ENCODE data around the gene COL3A1. TPM values are rescaled to one million over a fixed set of nuclear protein-coding genes. Genes with fewer than 3 reads are reported as not detected.
A peak's percentile ranks its signal among the peaks of the same experiment; 100 is the strongest.

The COL3A1 gene
- total and polyA plus RNA-seq, 2 of the 13 experiments (the other 11 are each of a cell fraction or from before 2014, with no cell fraction given) = 0.04 TPM; not detected in 1

- TF ChIP-seq, protein P1, sequence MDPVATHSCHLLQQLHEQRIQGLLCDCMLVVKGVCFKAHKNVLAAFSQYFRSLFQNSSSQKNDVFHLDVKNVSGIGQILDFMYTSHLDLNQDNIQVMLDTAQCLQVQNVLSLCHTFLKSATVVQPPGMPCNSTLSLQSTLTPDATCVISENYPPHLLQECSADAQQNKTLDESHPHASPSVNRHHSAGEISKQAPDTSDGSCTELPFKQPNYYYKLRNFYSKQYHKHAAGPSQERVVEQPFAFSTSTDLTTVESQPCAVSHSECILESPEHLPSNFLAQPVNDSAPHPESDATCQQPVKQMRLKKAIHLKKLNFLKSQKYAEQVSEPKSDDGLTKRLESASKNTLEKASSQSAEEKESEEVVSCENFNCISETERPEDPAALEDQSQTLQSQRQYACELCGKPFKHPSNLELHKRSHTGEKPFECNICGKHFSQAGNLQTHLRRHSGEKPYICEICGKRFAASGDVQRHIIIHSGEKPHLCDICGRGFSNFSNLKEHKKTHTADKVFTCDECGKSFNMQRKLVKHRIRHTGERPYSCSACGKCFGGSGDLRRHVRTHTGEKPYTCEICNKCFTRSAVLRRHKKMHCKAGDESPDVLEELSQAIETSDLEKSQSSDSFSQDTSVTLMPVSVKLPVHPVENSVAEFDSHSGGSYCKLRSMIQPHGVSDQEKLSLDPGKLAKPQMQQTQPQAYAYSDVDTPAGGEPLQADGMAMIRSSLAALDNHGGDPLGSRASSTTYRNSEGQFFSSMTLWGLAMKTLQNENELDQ (CRISPR knock-in tag; IDR thresholded peaks at IDR 0.05; ENCODE audit: borderline replicate concordance) = no peak
- TF ChIP-seq ETV6 (CRISPR knock-in tag; conservative IDR thresholded peaks at IDR 0.05) = no peak
- TF ChIP-seq ZBTB46 (CRISPR knock-in tag; IDR thresholded peaks at IDR 0.05; ENCODE audit: borderline replicate concordance) = no peak
- TF ChIP-seq ZNF501 (CRISPR knock-in tag; IDR thresholded peaks at IDR 0.05) = no peak
- no peak for TF ChIP-seq ZNF577 (CRISPR knock-in tag; IDR thresholded peaks at IDR 0.05; ENCODE audit: borderline replicate concordance, low read depth)
- no peak for TF ChIP-seq BORCS8-MEF2B (CRISPR knock-in tag; IDR thresholded peaks at IDR 0.05)
- no peak for TF ChIP-seq ZSCAN29 (CRISPR knock-in tag; conservative IDR thresholded peaks at IDR 0.05)
- no peak for TF ChIP-seq ZNF280B (CRISPR knock-in tag; IDR thresholded peaks at IDR 0.05; ENCODE audit: borderline replicate concordance)
- peak; percentile 97 for TF ChIP-seq KAT2B (IDR thresholded peaks at IDR 0.05; ENCODE audit: borderline replicate concordance, low read depth, low read length)
- TF ChIP-seq RORA (CRISPR knock-in tag; IDR thresholded peaks at IDR 0.05) = peak; percentile 54; the same call in 1 of the 2 replicates
- TF ChIP-seq U2AF2 (IDR thresholded peaks at IDR 0.05; ENCODE audit: low read depth, low read length) = no peak
- TF ChIP-seq ZNF816 (CRISPR knock-in tag; IDR thresholded peaks at IDR 0.05; ENCODE audit: borderline replicate concordance) = no peak
- no peak for TF ChIP-seq ZNF550 (CRISPR knock-in tag; IDR thresholded peaks at IDR 0.05; ENCODE audit: borderline replicate concordance)
- peak; percentile 100 for TF ChIP-seq NFIC (IDR thresholded peaks at IDR 0.05; ENCODE audit: low read length)
- TF ChIP-seq CCAR2 (optimal IDR thresholded peaks at IDR 0.05; ENCODE audit: low read depth, low read length) = no peak
- TF ChIP-seq MIER2 (CRISPR knock-in tag; IDR thresholded peaks at IDR 0.05) = no peak
- TF ChIP-seq PTBP1 (IDR thresholded peaks at IDR 0.05; ENCODE audit: low read depth, low read length, poor library complexity, severe bottlenecking) = no peak
- TF ChIP-seq CREB1 (IDR thresholded peaks at IDR 0.05) = no peak
- TF ChIP-seq CREB1 (CRISPR knock-in tag; IDR thresholded peaks at IDR 0.05) = peak; percentile 81
- no peak for TF ChIP-seq ELF4 (CRISPR knock-in tag; IDR thresholded peaks at IDR 0.05; ENCODE audit: borderline replicate concordance)
- TF ChIP-seq ZFP41 (CRISPR knock-in tag; IDR thresholded peaks at IDR 0.05; ENCODE audit: borderline replicate concordance) = no peak
- no peak for TF ChIP-seq ZMYM2 (CRISPR knock-in tag; IDR thresholded peaks at IDR 0.05)
- peak; percentile 94 for TF ChIP-seq RARA (CRISPR knock-in tag; IDR thresholded peaks at IDR 0.05)
- peak; percentile 19 for TF ChIP-seq HNRNPK (IDR thresholded peaks at IDR 0.05; ENCODE audit: low read depth, low read length, poor library complexity, severe bottlenecking)
These were observed 76.1 kb downstream of the COL3A1 start (continued) for GRCh38 chr2:189050165-189050712.
